SK-N-DZ (cell line): ENCODE measurements around the gene SRSF7.
"Not testable (repeated sequence)": the region's sequence is repeated elsewhere in the genome, so short reads cannot be mapped to it uniquely, and the experiment has no call there.

Source experiments
- DNase-seq: peaks from one replicate; pipeline ENCODE4 v3.0.0-alpha.2; 2015; ENCODE audit warnings: low spot score

The SRSF7 gene

GRCh38 chr2:38703336-38703735 is 47.8 kb downstream of the SRSF7 start:
- DNase-seq: not testable (repeated sequence)

GRCh38 chr2:38702413-38702812 is 48.7 kb downstream of the SRSF7 start:
- no peak for DNase-seq

- no peak for DNase-seq
These were observed 49.6 kb downstream of the SRSF7 start for GRCh38 chr2:38701542-38701941.

- no peak for DNase-seq
These were observed 50.2 kb downstream of the SRSF7 start for GRCh38 chr2:38700881-38701458.

GRCh38 chr2:38700113-38700785 is 50.9 kb downstream of the SRSF7 start:
- DNase-seq: no peak

GRCh38 chr2:38698467-38699003 is 52.6 kb downstream of the SRSF7 start:
- no peak for DNase-seq

GRCh38 chr2:38697116-38697840 is 53.9 kb downstream of the SRSF7 start:
- no peak for DNase-seq
